GM23338 (cell line): ENCODE data around the gene FAM204A. TPM values are rescaled to one million over a fixed set of nuclear protein-coding genes. Genes with fewer than 3 reads are reported as not detected.

Experiments used
- ATAC-seq: fragments of 200-7000 bp; cut with Tn5 transposase; 3 replicates; pipeline ENCODE4 v1.9.1; 2020
- DNase-seq: peaks from one replicate; pipeline ENCODE4 v3.0.0-alpha.2; 2015; ENCODE audit warnings: low spot score
- H2AFZ ChIP-seq: fragments of 200-600 bp; sonication (generic); 2 replicates; pipeline ENCODE4 v1.8.0; 2016; ENCODE audit warnings: antibody characterized with exemption, mild to moderate bottlenecking, moderate library complexity
- H3F3A ChIP-seq: fragments of 200-600 bp; sonication (generic); replicated peaks from 2 replicates; pipeline ENCODE4 v1.8.0; 2017; ENCODE audit warnings: antibody characterized with exemption, mixed run types, low read depth
- H3K27ac ChIP-seq: fragments of 200-600 bp; sonication (generic); 2 replicates; pipeline ENCODE4 v1.6.1; 2016; ENCODE audit warnings: low read depth
- H3K27me3 ChIP-seq: fragments of 200-600 bp; sonication (generic); 2 replicates; pipeline ENCODE4 v1.8.0; 2016; ENCODE audit warnings: mild to moderate bottlenecking, mixed run types, moderate library complexity; ENCODE audit not compliant: insufficient read depth
- H3K36me3 ChIP-seq: fragments of 200-600 bp; sonication (generic); 2 replicates; pipeline ENCODE4 v1.8.0; 2016; ENCODE audit warnings: mild to moderate bottlenecking; ENCODE audit not compliant: insufficient read depth
- H3K4me1 ChIP-seq: fragments of 200-600 bp; sonication (generic); 2 replicates; pipeline ENCODE4 v1.8.0; 2016; ENCODE audit warnings: mild to moderate bottlenecking, moderate library complexity; ENCODE audit not compliant: insufficient read depth
- H3K4me2 ChIP-seq: fragments of 200-600 bp; sonication (generic); 2 replicates; pipeline ENCODE4 v1.7.1; 2017; ENCODE audit warnings: mixed run types
- H3K4me3 ChIP-seq: fragments of 200-600 bp; sonication (generic); 2 replicates; pipeline ENCODE4 v1.6.1; 2016; ENCODE audit warnings: mixed run types
- H3K79me2 ChIP-seq: fragments of 200-600 bp; sonication (generic); replicated peaks from 2 replicates; pipeline ENCODE4 v1.8.0; 2017; ENCODE audit warnings: mild to moderate bottlenecking; ENCODE audit not compliant: insufficient read depth
- H3K9me2 ChIP-seq: fragments of 200-600 bp; sonication (generic); 2 replicates; pipeline ENCODE4 v1.8.0; 2017; ENCODE audit not compliant: insufficient read depth
- H4K20me1 ChIP-seq: fragments of 200-600 bp; sonication (generic); replicated peaks from 2 replicates; pipeline ENCODE4 v1.8.0; 2017; ENCODE audit warnings: mild to moderate bottlenecking; ENCODE audit not compliant: insufficient read depth
- H3K27ac Mint-ChIP-seq: 2 replicates; pipeline ENCODE4 v1.8.0; 2020; ENCODE audit warnings: inconsistent platforms, mild to moderate bottlenecking, moderate library complexity, mixed read lengths
- H3K27me3 Mint-ChIP-seq: 3 replicates; pipeline ENCODE4 v1.8.0; 2022; ENCODE audit warnings: low read depth, mild to moderate bottlenecking, moderate library complexity, mixed read lengths, inconsistent platforms; ENCODE audit not compliant: insufficient read depth, poor library complexity
- H3K36me3 Mint-ChIP-seq: 3 replicates; pipeline ENCODE4 v1.8.0; 2021; ENCODE audit warnings: low read depth, mild to moderate bottlenecking, inconsistent platforms, moderate library complexity, mixed read lengths
- H3K4me1 Mint-ChIP-seq: 3 replicates; pipeline ENCODE4 v1.8.0; 2020; ENCODE audit warnings: mild to moderate bottlenecking, inconsistent platforms, mixed read lengths
- H3K4me3 Mint-ChIP-seq: 3 replicates; pipeline ENCODE4 v1.8.0; 2021; ENCODE audit warnings: moderate library complexity, mild to moderate bottlenecking, inconsistent platforms, mixed read lengths
- H3K9me3 Mint-ChIP-seq: 3 replicates; pipeline ENCODE4 v1.8.0; 2020; ENCODE audit warnings: moderate library complexity, mild to moderate bottlenecking, inconsistent platforms, mixed read lengths
- JUNB ChIP-seq: IDR thresholded peaks from one replicate; pipeline ENCODE4 v1.6.1; 2016; ENCODE audit warnings: antibody characterized with exemption; ENCODE audit not compliant: unreplicated experiment
- NANOG ChIP-seq: IDR thresholded peaks from 2 replicates; pipeline ENCODE4 v1.6.1; 2016; ENCODE audit warnings: antibody characterized with exemption, borderline replicate concordance
- POLR2AphosphoS5 ChIP-seq: IDR thresholded peaks from 2 replicates; pipeline ENCODE4 v1.6.1; 2016; ENCODE audit warnings: antibody characterized with exemption, low read depth
- STAT1 ChIP-seq: IDR thresholded peaks from one replicate; pipeline ENCODE4 v1.6.1; 2016; ENCODE audit warnings: antibody characterized with exemption; ENCODE audit not compliant: unreplicated experiment
- ZNF114 ChIP-seq: fragments of 250-450 bp; sonication (Bioruptor Pico); IDR thresholded peaks from 2 replicates; pipeline ENCODE4 v1.5.0; 2020; ENCODE audit warnings: mild to moderate bottlenecking, moderate library complexity
- ZNF331 ChIP-seq: fragments of 250-450 bp; sonication (Bioruptor Pico); IDR thresholded peaks from 2 replicates; pipeline ENCODE4 v1.5.0; 2020; ENCODE audit warnings: low read depth, mild to moderate bottlenecking, moderate library complexity
- polyA plus RNA-seq: library from polyadenylated mRNA; unstranded; fragments of >200 nt; fragmentation: Nextera tagmentation; extraction: Ambion mirVana; gene quantifications from 2 replicates; pipeline ENCODE4 v1.2.1, GENCODE V29; 2016
- total RNA-seq: library from RNA; depleted of rRNA; stranded (reverse); fragments of >200 nt; shearing (Covaris generic); gene quantifications from 2 replicates; pipeline ENCODE4 v1.2.3, GENCODE V29; 2014
- TF ChIP-seq, protein P1 (sequence below): IDR thresholded peaks from one replicate; pipeline ENCODE4 v1.6.1; 2018; ENCODE audit warnings: antibody characterized with exemption; ENCODE audit not compliant: unreplicated experiment
- TF ChIP-seq, protein P2 (sequence below): IDR thresholded peaks from 2 replicates; pipeline ENCODE4 v1.6.1; 2016; ENCODE audit warnings: antibody characterized with exemption
- TF ChIP-seq, protein P3 (sequence below), 2 experiments: fragments of 200-600 bp in 1 of 2; sonication (generic) in 1 of 2; conservative IDR thresholded peaks; 2 replicates each; pipeline versions ENCODE4 v1.5.1 to v1.6.1; 2016 to 2017; ENCODE audit warnings: antibody characterized with exemption in 2 of 2, low read depth in 2 of 2, mild to moderate bottlenecking in 2 of 2, moderate library complexity in 1 of 2

The FAM204A gene
- total and polyA plus RNA-seq, 2 experiments from 2014 or later = 31.6 to 72.0 TPM

DNA sequence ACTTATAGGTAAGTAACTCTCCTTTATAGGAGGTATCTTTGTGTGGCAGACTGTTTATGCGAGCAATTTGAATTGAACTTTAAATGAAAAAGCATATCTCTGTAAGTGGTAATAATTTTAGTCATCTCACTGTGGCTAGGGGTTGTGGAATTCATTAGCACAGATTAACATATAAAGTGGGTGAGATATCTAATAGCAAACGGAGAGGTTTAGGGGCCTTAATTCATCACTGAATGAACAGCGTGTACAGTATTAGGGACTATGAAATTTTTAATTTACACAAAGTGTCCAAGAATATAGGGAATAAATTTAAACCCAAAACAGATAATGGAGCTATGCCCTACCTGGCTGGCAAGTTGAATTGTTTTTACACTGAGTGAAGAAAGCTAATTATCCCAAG, 15.7 kb upstream of the FAM204A start (continued):
- TF ChIP-seq, protein P1, sequence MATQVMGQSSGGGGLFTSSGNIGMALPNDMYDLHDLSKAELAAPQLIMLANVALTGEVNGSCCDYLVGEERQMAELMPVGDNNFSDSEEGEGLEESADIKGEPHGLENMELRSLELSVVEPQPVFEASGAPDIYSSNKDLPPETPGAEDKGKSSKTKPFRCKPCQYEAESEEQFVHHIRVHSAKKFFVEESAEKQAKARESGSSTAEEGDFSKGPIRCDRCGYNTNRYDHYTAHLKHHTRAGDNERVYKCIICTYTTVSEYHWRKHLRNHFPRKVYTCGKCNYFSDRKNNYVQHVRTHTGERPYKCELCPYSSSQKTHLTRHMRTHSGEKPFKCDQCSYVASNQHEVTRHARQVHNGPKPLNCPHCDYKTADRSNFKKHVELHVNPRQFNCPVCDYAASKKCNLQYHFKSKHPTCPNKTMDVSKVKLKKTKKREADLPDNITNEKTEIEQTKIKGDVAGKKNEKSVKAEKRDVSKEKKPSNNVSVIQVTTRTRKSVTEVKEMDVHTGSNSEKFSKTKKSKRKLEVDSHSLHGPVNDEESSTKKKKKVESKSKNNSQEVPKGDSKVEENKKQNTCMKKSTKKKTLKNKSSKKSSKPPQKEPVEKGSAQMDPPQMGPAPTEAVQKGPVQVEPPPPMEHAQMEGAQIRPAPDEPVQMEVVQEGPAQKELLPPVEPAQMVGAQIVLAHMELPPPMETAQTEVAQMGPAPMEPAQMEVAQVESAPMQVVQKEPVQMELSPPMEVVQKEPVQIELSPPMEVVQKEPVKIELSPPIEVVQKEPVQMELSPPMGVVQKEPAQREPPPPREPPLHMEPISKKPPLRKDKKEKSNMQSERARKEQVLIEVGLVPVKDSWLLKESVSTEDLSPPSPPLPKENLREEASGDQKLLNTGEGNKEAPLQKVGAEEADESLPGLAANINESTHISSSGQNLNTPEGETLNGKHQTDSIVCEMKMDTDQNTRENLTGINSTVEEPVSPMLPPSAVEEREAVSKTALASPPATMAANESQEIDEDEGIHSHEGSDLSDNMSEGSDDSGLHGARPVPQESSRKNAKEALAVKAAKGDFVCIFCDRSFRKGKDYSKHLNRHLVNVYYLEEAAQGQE = no peak
- TF ChIP-seq STAT1 = no peak
- TF ChIP-seq, protein P2, sequence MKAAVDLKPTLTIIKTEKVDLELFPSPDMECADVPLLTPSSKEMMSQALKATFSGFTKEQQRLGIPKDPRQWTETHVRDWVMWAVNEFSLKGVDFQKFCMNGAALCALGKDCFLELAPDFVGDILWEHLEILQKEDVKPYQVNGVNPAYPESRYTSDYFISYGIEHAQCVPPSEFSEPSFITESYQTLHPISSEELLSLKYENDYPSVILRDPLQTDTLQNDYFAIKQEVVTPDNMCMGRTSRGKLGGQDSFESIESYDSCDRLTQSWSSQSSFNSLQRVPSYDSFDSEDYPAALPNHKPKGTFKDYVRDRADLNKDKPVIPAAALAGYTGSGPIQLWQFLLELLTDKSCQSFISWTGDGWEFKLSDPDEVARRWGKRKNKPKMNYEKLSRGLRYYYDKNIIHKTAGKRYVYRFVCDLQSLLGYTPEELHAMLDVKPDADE = no peak
- TF ChIP-seq ZNF114 (CRISPR knock-in tag) = no peak
- no peak for TF ChIP-seq JUNB
- TF ChIP-seq POLR2AphosphoS5 = no peak
- no peak for TF ChIP-seq NANOG
- TF ChIP-seq ZNF331 (CRISPR knock-in tag) = no peak

DNA sequence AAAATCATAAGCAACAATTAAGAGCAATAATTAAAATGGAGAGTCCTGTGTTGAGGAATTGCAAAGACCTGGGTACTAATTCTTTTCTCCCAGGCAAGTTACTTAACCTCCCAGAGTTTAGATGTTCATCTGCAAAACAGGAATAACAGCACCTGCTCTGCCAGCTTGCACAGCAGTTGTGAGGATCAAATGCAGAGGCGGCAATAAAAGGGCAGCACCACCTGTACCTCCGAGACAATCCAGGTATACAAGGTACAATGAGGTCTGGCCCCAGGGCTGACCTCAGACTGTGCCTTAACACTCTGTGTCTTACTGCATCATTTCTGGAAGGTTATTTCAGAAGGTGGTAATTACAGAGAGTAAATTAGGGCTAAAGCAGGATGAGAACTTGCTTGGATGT, 14.5 kb upstream of the FAM204A start:
- H3K27ac Mint-ChIP-seq = no peak overlapping the region
- H3K4me3 Mint-ChIP-seq = no peak overlapping the region
- ATAC-seq (no peak), DNase-seq (no peak)
- Histone ChIP-seq H3K27ac (no peak overlapping the region), H3K36me3 (no peaks in the 10 kb centered on the region), H3K79me2 (no peaks in the 10 kb centered on the region), H3K4me1 (no peaks in the 10 kb centered on the region), H3K4me2 (no peak overlapping the region), H3K27me3 (no peaks in the 10 kb centered on the region), H3F3A (no peaks in the 10 kb centered on the region), H4K20me1 (no peaks in the 10 kb centered on the region), H2AFZ (no peak overlapping the region; the same call in 1 of the 2 replicates), H3K4me3 (no peak overlapping the region), H3K9me2 (no peaks in the 10 kb centered on the region)
- H3K27me3 Mint-ChIP-seq = no peaks in the 10 kb centered on the region
- H3K36me3 Mint-ChIP-seq = no peaks in the 10 kb centered on the region
- peaks cover 3% of the 10 kb centered on the region; the same call in 2 of the 3 replicates for H3K4me1 Mint-ChIP-seq
- no peaks in the 10 kb centered on the region for H3K9me3 Mint-ChIP-seq
- TF ChIP-seq, protein P1 = no peak
- TF ChIP-seq, protein P3, sequence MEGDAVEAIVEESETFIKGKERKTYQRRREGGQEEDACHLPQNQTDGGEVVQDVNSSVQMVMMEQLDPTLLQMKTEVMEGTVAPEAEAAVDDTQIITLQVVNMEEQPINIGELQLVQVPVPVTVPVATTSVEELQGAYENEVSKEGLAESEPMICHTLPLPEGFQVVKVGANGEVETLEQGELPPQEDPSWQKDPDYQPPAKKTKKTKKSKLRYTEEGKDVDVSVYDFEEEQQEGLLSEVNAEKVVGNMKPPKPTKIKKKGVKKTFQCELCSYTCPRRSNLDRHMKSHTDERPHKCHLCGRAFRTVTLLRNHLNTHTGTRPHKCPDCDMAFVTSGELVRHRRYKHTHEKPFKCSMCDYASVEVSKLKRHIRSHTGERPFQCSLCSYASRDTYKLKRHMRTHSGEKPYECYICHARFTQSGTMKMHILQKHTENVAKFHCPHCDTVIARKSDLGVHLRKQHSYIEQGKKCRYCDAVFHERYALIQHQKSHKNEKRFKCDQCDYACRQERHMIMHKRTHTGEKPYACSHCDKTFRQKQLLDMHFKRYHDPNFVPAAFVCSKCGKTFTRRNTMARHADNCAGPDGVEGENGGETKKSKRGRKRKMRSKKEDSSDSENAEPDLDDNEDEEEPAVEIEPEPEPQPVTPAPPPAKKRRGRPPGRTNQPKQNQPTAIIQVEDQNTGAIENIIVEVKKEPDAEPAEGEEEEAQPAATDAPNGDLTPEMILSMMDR (conservative IDR thresholded peaks at IDR 0.05; ENCODE audit: low read depth in 2 of 2) = no peak
- no peak for TF ChIP-seq STAT1
